Hematopoietic multipotent progenitor cell treated with erythropoietin and hydrocortisone succinate and interleukin-3 and kit ligand, for 4 days (in vitro differentiated cells): ENCODE measurements around the gene SERPINA4.

Experiments
- DNase-seq: peaks from one replicate; pipeline ENCODE4 v3.0.0-alpha.2; 2015

SERPINA4 gene

GRCh38 chr14:94542811-94543440, 18.3 kb upstream of the SERPINA4 start:
- no peak for DNase-seq

DNA sequence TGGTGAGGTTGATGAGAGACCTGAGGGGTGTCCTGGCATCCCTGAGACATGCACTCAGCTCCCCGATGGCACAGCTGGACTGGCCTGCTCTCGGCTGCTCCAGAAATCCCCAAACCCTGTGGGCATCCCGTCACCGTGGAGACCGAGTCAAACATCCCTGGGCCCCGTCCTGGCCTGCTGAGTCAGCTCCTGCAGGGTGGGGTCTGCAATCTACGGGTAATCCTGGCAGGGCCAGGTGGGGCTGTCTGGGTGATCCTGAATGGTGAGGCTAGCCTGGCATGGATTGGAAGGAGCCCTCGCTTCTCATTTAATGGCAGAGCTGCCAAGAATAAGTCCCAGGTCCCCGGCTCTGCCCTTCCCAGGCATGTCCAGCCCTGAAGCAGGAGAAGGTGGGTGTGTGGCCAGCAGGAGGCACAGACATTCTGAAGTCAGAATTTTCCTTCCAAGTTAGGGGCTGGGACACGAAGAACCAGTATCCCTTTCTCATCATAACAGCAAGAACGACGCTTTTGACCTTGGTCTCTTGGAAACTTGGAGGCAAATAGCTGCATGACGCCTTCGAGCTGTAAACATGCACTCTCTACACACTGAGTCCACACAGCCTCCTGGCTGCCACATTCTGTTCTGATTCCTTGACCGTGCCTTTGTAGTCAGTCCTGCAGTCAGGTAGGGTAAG, 17.7 kb upstream of the SERPINA4 start:
- DNase-seq, result no peak

DNA sequence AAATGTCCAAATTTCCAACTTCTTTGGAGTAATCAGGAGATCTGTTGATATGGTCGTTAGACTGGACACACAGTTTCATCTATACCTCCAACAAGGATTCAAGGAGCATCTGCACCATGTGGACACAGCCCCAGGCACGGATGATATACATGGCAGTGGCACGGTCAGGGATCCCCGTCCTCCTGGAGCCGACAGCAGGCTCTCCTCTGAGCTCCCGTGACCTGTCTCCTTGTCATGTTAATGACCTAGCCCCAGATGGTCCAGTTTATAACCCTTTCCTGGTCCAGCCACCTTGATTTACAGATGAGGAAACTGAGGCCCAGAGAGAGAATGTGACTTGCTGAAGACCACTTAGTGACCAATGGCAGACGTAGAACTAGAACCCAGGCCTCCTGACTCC, 16.5 kb upstream of the SERPINA4 start:
- DNase-seq, result no peak

GRCh38 chr14:94545131-94545841, 16.0 kb upstream of the SERPINA4 start:
- no peak for DNase-seq

DNA sequence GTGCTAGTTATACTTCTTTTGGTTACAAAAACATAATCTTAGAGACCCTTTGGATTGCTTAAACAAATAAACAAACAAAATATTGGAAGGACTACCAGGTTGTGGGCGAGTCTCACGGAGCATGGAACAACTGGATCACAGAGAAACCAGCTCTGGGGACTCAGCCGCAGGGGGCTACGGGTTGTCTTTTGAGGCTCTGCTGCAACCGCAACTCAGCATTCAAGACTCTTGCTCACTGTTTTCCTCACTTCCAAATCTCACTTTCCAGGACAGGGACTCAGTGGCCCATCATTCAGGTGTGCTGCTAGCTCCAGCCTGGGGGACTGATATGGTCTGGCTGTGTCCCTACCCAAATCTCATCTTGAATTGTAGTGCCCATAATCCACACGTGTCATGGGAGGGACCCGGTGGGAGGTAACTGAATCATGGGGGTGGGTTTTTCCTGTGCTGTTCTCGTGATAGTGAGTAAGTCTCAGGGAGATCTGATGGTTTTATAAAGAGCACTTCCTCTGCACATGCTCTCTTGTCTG, 14.0 kb upstream of the SERPINA4 start:
- no peak for DNase-seq

DNA sequence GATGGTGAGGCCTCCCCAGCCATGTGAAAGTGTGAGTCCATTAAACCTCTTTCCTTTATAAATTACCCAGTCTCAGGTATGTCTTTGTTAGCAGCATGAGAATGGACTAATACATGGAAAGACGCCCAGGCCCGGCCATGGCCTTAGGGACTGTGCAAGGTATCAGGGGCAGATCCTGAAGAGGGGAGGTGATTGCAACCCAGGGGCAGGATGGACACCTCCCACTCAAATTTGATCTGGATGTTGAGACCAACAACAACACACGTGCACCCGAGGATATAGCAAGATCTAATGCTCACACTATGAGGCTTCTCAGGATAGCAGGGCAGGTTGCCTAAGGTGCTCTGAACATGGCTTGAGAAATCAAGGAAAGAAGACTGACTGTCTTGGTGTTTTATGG, 13.5 kb upstream of the SERPINA4 start:
- DNase-seq, result no peak

GRCh38 chr14:94548131-94548998, 12.9 kb upstream of the SERPINA4 start:
- DNase-seq, result no peak

DNA sequence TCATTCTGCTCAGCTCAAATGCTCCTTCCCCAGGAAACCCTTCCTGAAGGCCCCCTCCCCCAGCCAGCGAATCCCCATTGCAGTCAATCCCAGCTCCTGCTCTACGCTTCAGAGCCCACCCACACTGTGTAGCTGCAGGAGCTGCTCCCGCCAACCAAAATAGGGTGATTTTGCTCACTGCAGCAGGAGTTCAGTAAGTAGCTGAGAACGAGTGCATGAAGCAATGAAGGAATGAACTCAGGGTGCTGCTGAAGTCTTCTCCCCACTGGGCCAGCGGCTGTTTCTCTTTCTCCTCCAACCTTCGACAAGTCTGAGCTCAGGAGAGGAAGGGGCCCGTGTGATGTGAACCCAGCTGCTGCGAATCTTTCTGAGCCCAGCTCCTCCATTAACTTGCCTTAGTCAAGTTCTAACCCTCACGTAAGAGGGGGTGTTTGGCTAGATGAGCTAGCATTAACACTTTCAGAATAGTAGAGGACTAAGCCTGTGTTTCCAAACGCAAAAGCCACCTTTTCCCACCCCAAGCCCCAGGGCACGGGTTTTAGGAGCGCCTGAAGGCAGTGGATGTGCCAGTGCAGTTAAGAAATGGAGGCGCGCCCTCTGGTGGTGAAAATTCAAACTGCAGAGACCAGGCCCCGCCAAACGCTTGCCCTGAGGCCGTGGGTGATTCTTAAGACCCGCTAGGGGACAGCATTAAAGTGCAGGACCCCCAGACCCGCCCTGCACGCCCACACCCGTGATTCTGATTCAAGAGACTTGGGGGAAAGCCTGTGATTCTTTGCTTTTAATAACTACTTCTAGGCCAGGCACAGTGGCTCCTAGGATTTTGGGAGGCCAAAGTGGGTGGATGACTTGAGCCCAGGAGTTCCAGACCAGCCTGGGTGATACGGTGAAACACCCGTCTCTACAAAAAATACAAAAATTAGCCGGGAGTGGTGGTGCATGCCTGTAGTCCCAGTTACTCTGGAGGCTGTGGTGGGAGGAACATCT, 11.9 kb upstream of the SERPINA4 start:
- DNase-seq, result peak; percentile 64

GRCh38 chr14:94550041-94550440, 11.2 kb upstream of the SERPINA4 start:
- no peak for DNase-seq

DNA sequence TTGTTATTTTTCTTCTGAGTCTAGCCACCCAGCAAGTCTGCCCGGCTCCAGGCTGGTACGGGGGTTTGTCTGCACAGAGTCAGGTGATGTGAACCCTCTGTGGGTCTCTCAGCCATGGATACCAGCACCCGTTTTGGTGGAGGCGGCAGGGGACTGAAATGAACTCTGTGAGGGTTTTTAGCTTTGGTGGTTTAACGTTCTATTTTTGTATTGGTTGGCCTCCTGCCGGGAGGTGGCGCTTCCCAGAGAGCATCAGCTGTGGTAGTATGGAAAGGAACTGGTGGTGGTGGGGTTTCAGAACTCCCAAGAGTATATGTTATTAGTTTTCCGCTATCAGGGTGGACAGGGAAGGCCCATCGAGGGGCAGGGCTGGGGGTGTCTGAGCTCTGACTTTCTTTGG, 5.3 kb upstream of the SERPINA4 start:
- DNase-seq, result no peak

GRCh38 chr14:94557327-94557726, 3.9 kb upstream of the SERPINA4 start:
- no peak for DNase-seq

- no peak for DNase-seq
Measured at GRCh38 chr14:94558842-94559241, 2.4 kb upstream of the SERPINA4 start.

DNA sequence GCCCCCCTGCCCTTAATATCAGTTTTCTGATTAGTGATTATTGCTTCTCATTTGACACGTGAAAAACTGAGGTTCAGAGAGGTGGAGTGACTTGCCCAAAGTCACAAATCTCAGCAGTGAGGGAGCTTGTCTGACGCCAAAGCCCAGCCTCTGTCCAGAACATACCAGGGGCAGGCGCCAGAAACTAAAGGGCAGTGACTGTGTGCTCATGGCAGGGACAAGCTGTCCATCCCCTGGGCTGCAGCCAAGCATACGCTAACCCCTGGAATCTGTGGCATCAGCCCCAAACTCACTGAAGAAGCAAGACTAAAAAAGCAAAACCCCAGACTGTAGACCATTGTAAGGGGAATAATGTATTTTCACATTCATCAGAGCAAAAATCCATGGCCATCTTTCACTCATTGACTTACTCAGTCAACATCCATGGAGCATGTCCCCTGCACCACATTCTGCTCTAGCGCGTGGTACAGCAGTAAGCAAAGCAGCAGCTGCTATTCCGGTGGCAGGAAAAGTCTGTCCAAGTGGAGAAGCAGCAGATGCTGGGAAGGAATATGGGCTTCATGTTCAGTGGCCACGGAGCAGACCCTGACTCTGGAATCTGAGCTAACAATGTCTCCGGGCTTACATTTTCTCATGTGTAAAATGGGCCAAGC, 1.5 kb upstream of the SERPINA4 start:
- no peak for DNase-seq

DNA sequence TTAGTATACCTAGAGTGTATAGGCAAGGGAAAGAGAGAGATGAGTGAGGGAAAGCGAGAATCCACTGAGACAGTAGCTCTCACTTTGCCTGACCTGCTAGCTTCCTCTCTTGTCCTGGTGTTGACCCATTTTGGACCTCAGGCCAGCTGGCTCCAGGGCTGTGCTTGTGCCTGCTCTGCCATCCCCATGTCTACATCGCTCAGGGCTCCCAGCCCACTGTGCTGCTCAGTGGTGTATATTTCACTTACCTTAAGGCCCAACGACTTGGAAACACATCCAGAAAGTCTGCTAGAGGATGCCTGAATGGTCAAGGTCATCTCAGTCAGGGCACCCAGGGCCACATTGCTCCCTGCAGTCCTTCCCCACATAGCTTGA, 964 bp upstream of the SERPINA4 start:
- no peak for DNase-seq

GRCh38 chr14:94561656-94562010, 391 bp downstream of the SERPINA4 start:
- DNase-seq, result no peak

- peak; percentile 51 for DNase-seq
Measured at GRCh38 chr14:94562022-94562421, 780 bp downstream of the SERPINA4 start.

DNA sequence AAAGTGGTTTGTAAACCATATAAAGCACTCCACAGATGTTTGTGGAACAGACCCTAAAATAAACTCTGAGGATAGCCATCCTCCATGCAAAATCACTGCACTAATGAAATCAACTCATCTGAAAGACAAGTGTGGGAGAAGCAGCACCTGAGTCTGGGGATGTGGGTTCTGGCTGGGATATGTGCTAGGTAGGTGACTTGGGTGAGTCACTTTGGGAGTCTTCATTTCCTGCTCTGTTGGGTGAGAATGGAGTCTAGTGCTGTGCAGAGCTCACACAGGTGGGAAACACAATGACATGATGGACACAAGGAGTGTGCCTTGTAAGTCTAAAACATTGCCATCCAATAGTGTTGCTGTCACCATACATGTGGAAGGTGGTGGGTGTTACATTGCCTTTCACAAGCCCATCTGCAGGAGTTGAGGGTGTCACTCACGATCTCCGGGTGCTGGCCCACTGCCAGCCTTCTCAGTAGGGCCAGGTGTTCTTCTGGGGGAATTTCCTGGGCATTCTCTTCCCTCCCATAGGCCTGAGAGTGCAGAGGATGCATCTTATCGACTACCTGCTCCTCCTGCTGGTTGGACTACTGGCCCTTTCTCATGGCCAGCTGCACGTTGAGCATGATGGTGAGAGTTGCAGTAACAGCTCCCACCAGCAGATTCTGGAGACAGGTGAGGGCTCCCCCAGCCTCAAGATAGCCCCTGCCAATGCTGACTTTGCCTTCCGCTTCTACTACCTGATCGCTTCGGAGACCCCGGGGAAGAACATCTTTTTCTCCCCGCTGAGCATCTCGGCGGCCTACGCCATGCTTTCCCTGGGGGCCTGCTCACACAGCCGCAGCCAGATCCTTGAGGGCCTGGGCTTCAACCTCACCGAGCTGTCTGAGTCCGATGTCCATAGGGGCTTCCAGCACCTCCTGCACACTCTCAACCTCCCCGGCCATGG, 2.0 kb downstream of the SERPINA4 start:
- DNase-seq, result no peak

DNA sequence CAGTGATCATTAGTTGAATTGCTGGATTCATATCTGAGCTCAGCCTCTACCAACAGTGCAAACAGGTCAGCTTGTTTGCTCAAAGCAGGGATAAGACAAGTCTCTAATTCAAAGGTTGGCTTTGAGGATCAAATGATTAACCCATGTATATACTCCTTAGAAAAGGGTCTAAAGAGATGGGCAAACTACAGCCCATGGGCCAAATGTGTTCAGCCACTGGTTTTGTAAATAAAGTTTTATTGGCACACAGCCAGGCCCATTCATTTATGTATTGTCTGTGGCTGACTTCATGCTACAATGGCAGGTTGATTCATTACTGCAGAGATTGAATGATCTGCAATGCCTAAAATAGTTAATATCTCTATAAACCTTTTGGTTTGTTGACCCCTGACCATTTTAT, 3.1 kb downstream of the SERPINA4 start:
- no peak for DNase-seq

DNA sequence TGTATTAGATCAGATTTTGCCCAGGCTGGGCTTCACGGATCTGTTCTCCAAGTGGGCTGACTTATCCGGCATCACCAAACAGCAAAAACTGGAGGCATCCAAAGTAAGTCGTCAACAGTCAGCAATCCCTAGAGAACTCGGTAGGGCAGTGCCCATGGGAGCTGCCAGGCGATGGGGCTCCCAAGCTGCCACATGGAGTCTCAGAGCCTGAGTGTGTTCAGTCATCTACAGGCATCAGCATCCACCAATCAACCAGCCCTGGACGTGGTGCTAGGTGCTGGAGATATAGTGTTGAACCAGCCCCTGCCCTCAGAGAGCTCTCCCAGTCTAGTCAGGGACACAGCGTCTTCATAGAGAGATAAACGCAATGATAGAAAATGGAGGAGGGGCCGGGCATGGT, 6.9 kb downstream of the SERPINA4 start:
- DNase-seq, result no peak

DNA sequence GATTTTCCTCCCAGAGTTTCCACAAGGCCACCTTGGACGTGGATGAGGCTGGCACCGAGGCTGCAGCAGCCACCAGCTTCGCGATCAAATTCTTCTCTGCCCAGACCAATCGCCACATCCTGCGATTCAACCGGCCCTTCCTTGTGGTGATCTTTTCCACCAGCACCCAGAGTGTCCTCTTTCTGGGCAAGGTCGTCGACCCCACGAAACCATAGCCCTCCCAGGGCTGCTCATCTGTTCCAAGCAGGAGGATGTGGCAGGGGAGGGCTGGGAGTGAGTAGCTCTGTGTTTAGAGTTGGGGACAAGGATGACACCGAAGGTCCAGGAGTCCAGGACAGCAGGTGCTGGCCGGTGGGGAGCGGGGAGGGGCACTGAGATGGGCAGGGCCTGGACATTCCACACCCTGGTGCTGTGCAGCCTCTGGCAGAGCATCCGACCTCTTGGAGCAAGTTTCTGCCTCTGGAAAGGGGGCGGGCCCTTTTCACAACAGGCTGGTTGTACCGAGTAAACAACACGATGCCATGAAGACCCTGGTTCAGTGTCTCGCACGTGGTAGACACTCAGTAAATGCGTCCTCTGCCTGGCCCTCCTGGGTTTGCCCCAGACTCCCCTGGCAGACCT, 8.2 kb downstream of the SERPINA4 start:
- no peak for DNase-seq
